ENCODE data around the gene RUFY4.

GRCh38 chr2:218075975-218076811, 7.1 kb downstream of the RUFY4 start:
- TF ChIP-seq ZNF584 (CRISPR knock-in tag; IDR thresholded peaks at IDR 0.05; ENCODE audit: low read depth) (no peak), FOXM1 (IDR thresholded peaks at IDR 0.05; ENCODE audit: low read depth) (no peak), FOXM1 (CRISPR knock-in tag; IDR thresholded peaks at IDR 0.05; ENCODE audit: low read depth) (no peak), BACH1 (tag; IDR thresholded peaks at IDR 0.05) (no peak), TBL1XR1 (IDR thresholded peaks at IDR 0.05; ENCODE audit: low read length in 2 of 2) (no peak), YY1 (IDR thresholded peaks at IDR 0.05; ENCODE audit: borderline replicate concordance in 1 of 3, control insufficient read depth in 1 of 3, extremely low read depth in 1 of 3, insufficient read depth in 3 of 3, insufficient read length in 1 of 3, insufficient replicate concordance in 2 of 3, low read depth in 1 of 3, low read length in 2 of 3) (no peak), ZBTB2 (IDR thresholded peaks at IDR 0.05) (no peak), MTF1 (CRISPR knock-in tag; IDR thresholded peaks at IDR 0.05; ENCODE audit: borderline replicate concordance) (no peak), STAT6 (CRISPR knock-in tag; IDR thresholded peaks at IDR 0.05) (no peak)

Measured in K562 (cell line).